Bronchial epithelial cell (primary cell): ENCODE results near the gene SEMA3A. TPM values are rescaled to one million over a fixed set of nuclear protein-coding genes. Genes with fewer than 3 reads are reported as not detected.

Experiments used
- DNase-seq: peaks from one replicate; pipeline ENCODE4 v3.0.0-alpha.2; 2010; ENCODE audit warnings: low read depth
- FAIRE-seq: peaks from 2 replicates; lab custom pipeline; 2011; peaks lifted over from hg19 to GRCh38; lab: Jason Lieb, UNC
- H3K27me3 ChIP-seq: 2 replicates; pipeline ENCODE4 v1.5.1; 2011; ENCODE audit warnings: low read length; ENCODE audit not compliant: control insufficient read depth, insufficient read depth
- H3K36me3 ChIP-seq: 2 replicates; pipeline ENCODE4 v1.5.1; 2011; ENCODE audit warnings: low read length; ENCODE audit not compliant: control insufficient read depth, insufficient read depth
- H3K4me3 ChIP-seq: 2 replicates; pipeline ENCODE4 v1.5.1; 2011; ENCODE audit warnings: mild to moderate bottlenecking, low read depth, low read length, control low read depth
- total RNA-seq: library from RNA; depleted of rRNA; stranded (reverse); fragments of >200 nt; gene quantifications from 2 replicates; pipeline ENCODE4 v1.2.1, GENCODE V29; 2014
- TF ChIP-seq, protein P1 (sequence below): IDR thresholded peaks from 2 replicates; pipeline ENCODE4 v1.5.1; 2011; ENCODE audit warnings: mild to moderate bottlenecking, moderate library complexity, low read length, control low read depth, inconsistent platforms; ENCODE audit not compliant: insufficient read depth, severe bottlenecking

The SEMA3A gene
- total RNA-seq, 1 donor from 2014 or later, result 57.7 TPM

DNA sequence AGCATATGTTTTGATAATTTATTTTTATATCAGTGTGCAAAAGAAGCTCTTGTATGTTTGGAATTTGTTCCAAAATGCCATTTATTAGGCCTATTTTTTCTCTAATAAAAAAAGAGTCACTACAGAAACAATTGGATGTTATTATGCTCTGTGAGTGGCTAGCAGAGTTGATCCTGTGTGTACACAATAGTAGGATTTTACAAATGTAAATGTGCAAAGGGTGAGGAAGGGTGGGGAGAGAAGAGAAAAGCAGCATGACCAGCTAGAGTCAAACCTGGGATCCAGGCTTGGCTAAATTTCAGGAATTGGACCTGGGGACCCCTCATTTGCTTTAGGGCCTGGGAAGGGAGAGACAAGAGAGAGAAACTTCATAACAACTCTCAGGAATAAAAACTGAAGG, 32.5 kb downstream of the SEMA3A start:
- DNase-seq, result no peak
- no peak overlapping the region for H3K4me3 ChIP-seq
- H3K36me3 ChIP-seq, result no peaks in the 10 kb centered on the region
- H3K27me3 ChIP-seq, result no peaks in the 10 kb centered on the region
- TF ChIP-seq, protein P1, sequence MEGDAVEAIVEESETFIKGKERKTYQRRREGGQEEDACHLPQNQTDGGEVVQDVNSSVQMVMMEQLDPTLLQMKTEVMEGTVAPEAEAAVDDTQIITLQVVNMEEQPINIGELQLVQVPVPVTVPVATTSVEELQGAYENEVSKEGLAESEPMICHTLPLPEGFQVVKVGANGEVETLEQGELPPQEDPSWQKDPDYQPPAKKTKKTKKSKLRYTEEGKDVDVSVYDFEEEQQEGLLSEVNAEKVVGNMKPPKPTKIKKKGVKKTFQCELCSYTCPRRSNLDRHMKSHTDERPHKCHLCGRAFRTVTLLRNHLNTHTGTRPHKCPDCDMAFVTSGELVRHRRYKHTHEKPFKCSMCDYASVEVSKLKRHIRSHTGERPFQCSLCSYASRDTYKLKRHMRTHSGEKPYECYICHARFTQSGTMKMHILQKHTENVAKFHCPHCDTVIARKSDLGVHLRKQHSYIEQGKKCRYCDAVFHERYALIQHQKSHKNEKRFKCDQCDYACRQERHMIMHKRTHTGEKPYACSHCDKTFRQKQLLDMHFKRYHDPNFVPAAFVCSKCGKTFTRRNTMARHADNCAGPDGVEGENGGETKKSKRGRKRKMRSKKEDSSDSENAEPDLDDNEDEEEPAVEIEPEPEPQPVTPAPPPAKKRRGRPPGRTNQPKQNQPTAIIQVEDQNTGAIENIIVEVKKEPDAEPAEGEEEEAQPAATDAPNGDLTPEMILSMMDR, result no peak
- FAIRE-seq, result no peak

DNA sequence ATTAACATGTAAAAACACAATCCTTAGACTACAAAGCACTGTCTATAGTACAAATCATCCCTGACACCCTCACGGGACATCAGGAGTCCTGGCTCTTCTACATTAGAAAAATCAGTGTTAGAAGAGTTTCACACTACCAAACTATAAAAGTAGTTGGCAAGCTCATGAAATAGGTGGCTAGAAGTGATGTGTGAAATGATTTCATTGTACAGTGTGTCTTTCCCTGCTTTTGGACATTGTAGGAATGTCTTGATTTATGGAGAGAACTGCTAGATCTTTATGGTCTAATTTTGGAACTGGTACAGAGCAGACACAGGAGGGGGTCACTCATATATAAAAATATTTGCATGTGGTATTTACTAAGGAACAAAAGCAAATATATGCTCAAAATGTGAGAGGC, 33.2 kb downstream of the SEMA3A start:
- no peaks in the 10 kb centered on the region for H3K36me3 ChIP-seq
- DNase-seq (no peak), FAIRE-seq (no peak)
- TF ChIP-seq, protein P1, result no peak
- H3K4me3 ChIP-seq, result no peak overlapping the region
- H3K27me3 ChIP-seq, result no peaks in the 10 kb centered on the region

DNA sequence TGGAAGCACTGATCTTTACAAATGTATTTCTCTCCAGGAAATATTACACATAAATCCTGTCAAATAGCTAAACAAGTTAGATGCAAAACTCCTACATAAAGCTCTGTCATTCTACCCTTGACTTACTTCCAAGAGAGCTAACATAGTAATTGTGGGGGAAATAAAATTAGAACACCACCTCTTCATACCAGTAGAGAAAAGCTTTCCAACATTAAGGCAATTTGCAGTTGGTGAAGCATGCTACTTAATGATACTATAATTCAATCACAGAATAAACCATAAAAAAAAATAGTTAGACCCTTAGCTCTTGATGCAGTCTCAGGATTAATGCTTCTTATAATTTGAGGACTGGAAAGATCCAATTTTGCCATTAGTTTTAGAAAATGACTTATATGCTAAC, 35.2 kb downstream of the SEMA3A start:
- DNase-seq, result no peak
- no peak for FAIRE-seq

DNA sequence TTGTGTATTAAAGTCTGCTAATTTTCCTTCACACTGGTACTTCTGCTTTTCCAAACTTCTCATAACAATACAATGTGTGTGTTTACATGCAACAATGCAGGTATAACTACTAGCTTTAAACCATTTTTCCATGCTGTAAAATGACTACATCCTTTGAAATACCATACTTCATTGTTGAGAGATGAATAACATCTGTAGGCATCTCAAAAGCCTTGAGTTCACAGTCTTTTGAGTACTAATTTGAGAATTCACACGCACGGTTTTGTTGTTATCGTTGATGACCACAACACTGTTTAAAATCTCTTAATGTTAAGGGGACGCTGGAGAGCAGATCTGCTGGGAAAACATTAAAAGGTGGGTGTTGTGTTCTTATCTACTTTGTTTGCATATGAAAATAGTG, 37.4 kb downstream of the SEMA3A start:
- TF ChIP-seq, protein P1, result no peak
- H3K4me3 ChIP-seq, result no peak overlapping the region
- FAIRE-seq (no peak), DNase-seq (no peak)
- H3K36me3 ChIP-seq, result no peaks in the 10 kb centered on the region
- no peaks in the 10 kb centered on the region for H3K27me3 ChIP-seq

More for the DNA sequence above, 35.2 kb downstream of the SEMA3A start:
- Histone ChIP-seq H3K4me3 (no peak overlapping the region), H3K27me3 (no peaks in the 10 kb centered on the region), H3K36me3 (no peaks in the 10 kb centered on the region)
- TF ChIP-seq, protein P1, result no peak

DNA sequence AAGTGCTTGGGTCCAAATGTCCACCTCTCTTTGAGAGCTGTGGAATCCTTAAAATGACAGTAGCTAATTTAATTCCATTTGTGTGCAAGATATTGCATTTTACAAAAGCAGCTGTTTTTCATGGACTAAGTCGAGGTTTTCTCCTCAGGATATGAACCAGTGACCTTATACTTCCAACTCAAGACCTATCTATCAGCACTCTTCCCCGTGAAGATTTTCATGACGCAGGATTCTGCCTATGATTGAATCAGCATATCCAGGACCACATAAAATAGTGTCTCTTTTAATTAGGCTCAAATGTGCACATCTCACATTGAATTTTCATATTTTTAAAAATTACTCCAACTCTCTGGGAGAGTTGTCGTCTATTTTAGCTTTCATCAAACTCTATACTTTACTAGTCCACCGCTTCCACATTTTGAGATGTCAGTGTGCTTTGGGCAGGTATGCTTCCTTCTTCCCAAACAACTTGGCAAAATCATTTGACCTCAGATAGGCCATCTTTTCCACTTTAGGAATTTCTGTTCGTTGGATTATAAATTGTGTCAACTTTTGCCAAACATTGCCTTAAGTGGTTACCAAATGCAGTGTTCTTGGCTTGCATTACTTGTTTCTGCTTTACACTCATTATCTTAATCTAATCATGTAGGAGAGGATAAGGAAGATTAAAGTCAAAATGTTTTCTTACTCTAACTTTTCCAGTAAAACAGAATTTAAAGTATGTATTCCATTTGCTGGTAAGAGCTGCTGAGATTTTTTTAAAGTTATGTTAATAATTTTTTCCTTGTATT, 39.4 kb downstream of the SEMA3A start:
- Histone ChIP-seq H3K36me3 (no peaks in the 10 kb centered on the region), H3K27me3 (no peaks in the 10 kb centered on the region), H3K4me3 (no peak overlapping the region)
- FAIRE-seq, result no peak
- TF ChIP-seq, protein P1, result no peak
- DNase-seq, result no peak
